HG03060 (cell line): ENCODE results near the gene IRX2.

Experiments
- ATAC-seq: cut with Tn5 transposase; IDR thresholded peaks from one replicate; pipeline ENCODE4 v1.9.1; 2021; ENCODE audit warnings: low read depth, moderate number of reproducible peaks; ENCODE audit not compliant: unreplicated experiment

The IRX2 gene

DNA sequence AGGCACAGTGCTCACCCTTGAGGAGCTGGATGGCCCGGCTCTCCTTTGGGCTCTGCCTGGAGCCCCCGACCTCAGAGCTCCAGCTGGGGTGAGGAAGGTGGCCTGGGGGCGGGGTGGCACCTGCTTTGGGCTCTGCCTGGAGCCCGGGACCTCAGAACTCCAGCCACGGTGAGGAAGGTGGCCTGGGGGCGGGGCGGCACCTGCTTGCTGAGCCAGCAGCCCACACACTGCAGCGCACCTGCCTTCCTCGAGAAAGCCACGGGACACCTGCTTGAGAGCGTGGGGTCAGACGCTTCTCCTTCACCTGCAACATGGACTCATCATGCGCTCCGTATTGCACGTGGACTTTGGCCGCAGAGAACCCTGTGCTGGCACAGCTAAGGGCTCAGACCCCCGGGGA is 51.8 kb downstream of the IRX2 start:
- no peak for ATAC-seq

- no peak for ATAC-seq
Observed at GRCh38 chr5:2699231-2699630, 52.2 kb downstream of the IRX2 start.

DNA sequence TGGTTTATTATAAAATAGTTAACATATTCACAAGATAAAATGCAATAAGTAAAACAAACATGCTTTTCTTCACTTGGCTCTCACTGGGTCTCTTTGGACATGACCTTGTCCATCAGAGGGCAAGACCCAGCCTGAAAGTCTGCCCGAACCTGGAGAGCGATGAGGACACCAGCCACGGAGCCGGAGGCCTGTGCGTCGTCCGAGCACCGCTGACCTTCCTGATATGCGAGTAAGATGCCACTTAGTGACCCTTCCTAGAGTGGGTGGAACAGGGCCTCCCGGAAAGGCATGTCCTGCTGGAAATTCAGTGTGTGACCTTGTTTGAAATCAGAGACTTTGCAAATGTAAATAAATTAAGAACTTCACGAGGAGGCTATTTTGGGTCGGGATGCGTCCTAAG is 52.9 kb downstream of the IRX2 start:
- ATAC-seq: no peak

GRCh38 chr5:2697446-2698200 is 53.9 kb downstream of the IRX2 start:
- no peak for ATAC-seq

- no peak for ATAC-seq
Observed at GRCh38 chr5:2697041-2697440, 54.4 kb downstream of the IRX2 start.
